H1 (cell line): Measurements from ENCODE around the gene SNX21.
"Not testable (repeated sequence)": the region's sequence is repeated elsewhere in the genome, so short reads cannot be mapped to it uniquely, and the experiment has no call there.

Experiments
- CTCF ChIP-seq, 3 experiments: IDR thresholded peaks; 1 replicate in 2 of 3; 2 replicates in 1 of 3; pipeline versions ENCODE4 v1.5.1 to v1.6.1; 2011; ENCODE audit warnings: low read length in 3 of 3, mild to moderate bottlenecking in 3 of 3, inconsistent platforms in 2 of 3, low read depth in 1 of 3, moderate library complexity in 1 of 3; ENCODE audit not compliant: insufficient read depth in 1 of 3; ENCODE audit errors: control extremely low read depth in 1 of 3
- EZH2 ChIP-seq: fragments of 200-600 bp; sonication (generic); IDR thresholded peaks from 2 replicates; pipeline ENCODE4 v1.7.1; 2012; ENCODE audit warnings: low read depth, mild to moderate bottlenecking, moderate library complexity, low read length, inconsistent platforms; ENCODE audit not compliant: severe bottlenecking
- KDM4A ChIP-seq: IDR thresholded peaks from one replicate; pipeline ENCODE4 v1.7.1; 2012; ENCODE audit warnings: low read depth, mild to moderate bottlenecking, moderate library complexity, low read length, inconsistent platforms; ENCODE audit not compliant: severe bottlenecking
- RFX5 ChIP-seq: IDR thresholded peaks from 2 replicates; pipeline ENCODE4 v1.6.1; 2011; ENCODE audit warnings: low read depth, low read length, improper control_type of control experiment, borderline replicate concordance

DNA sequence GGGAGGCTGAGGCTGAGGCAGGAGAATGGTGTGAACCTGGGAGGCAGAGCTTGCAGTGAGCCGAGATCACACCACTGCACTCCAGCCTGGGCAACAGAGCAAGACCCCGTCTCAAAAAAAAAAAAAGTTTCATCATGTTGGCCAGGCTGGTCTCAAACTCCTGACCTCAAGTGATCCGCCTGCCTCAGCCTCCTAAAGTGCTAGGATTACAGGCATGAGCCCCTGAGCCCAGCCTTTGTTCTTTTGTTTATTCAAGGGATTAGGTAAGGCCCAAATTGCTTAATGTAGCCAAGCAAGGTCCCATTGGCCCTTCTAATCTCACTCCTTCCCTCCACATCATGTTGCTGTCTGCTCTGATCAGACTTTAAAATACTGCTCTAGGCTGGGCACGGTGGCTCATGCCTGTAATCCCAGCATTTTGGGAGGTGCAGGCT lies 3.9 kb upstream of the SNX21 start:
- not testable (repeated sequence) for TF ChIP-seq EZH2; KDM4A; CTCF (IDR thresholded peaks at IDR 0.05; ENCODE audit: control extremely low read depth in 1 of 3, insufficient read depth in 1 of 3, low read depth in 1 of 3, low read length in 3 of 3); RFX5
